Endothelial cell of umbilical vein (primary cell): ENCODE measurements around the gene ATOSA. TPM values are rescaled to one million over a fixed set of nuclear protein-coding genes. Genes with fewer than 3 reads are reported as not detected.

Experiments
- BruUV-seq: library from RNA; stranded (reverse); fragments of 400-500 nt; replicated peaks from 2 replicates; lab custom pipeline; 2021; lab: Mats Ljungman, UMichigan
- CTCF ChIA-PET: fragments of 300-600, 350-600 bp; sonication (Branson Sonifier 250); formaldehyde crosslinking; loops from one replicate; lab custom pipeline; 2021; ENCODE audit warnings: antibody characterized with exemption, inconsistent platforms; lab: Charles Lee
- POLR2A ChIA-PET: fragments of 300-600, 350-600 bp; sonication (Branson Sonifier 250); formaldehyde crosslinking; loops from one replicate; lab custom pipeline; 2021; ENCODE audit warnings: antibody characterized with exemption, inconsistent platforms; lab: Charles Lee
- DNase-seq: peaks from one replicate; pipeline ENCODE4 v3.0.0-alpha.2; 2011; ENCODE audit warnings: low read depth, low spot score
- FAIRE-seq: peaks from 2 replicates; lab custom pipeline; 2011; peaks lifted over from hg19 to GRCh38; lab: Jason Lieb, UNC
- H2AFZ ChIP-seq: 2 replicates; pipeline ENCODE4 v1.6.0; 2012; ENCODE audit warnings: low read depth, low read length, control low read depth, inconsistent platforms
- H3K27ac ChIP-seq: 2 replicates; pipeline ENCODE4 v1.5.1; 2011; ENCODE audit warnings: low read depth, mild to moderate bottlenecking, control low read depth, low read length, moderate library complexity; ENCODE audit not compliant: insufficient read depth
- H3K27me3 ChIP-seq, 2 experiments: 2 replicates each; pipeline versions ENCODE4 v1.6.0 to v1.6.1; 2011; ENCODE audit warnings: low read length in 2 of 2, mixed read lengths in 1 of 2; ENCODE audit not compliant: control insufficient read depth in 2 of 2, insufficient read depth in 2 of 2
- H3K36me3 ChIP-seq, 2 experiments: 2 replicates in 1 of 2; 3 replicates in 1 of 2; pipeline ENCODE4 v1.5.1; 2011; ENCODE audit warnings: low read length in 2 of 2, mild to moderate bottlenecking in 1 of 2, moderate library complexity in 1 of 2; ENCODE audit not compliant: control insufficient read depth in 2 of 2, insufficient read depth in 2 of 2; ENCODE audit errors: extremely low read depth in 1 of 2
- H3K4me1 ChIP-seq: 3 replicates; pipeline ENCODE4 v1.5.1; 2011; ENCODE audit warnings: mild to moderate bottlenecking, low read length; ENCODE audit not compliant: control insufficient read depth, insufficient read depth; ENCODE audit errors: extremely low read depth
- H3K4me2 ChIP-seq: 2 replicates; pipeline ENCODE4 v1.6.1; 2011; ENCODE audit warnings: low read length, control low read depth, mixed read lengths; ENCODE audit not compliant: insufficient read depth
- H3K4me3 ChIP-seq, 3 experiments: fragments of 200-600 bp in 1 of 3; sonication (generic), shearing (Covaris generic) in 1 of 3; replicated peaks in 1 of 3; 2 replicates each; pipeline ENCODE4 v1.5.1; 2011 to 2016; ENCODE audit warnings: control low read depth in 3 of 3, low read length in 3 of 3, mild to moderate bottlenecking in 2 of 3, inconsistent platforms in 1 of 3, low read depth in 1 of 3, moderate library complexity in 1 of 3; ENCODE audit not compliant: insufficient read depth in 1 of 3
- H3K79me2 ChIP-seq: 2 replicates; pipeline ENCODE4 v1.6.0; 2012; ENCODE audit warnings: low read length, inconsistent platforms; ENCODE audit not compliant: control insufficient read depth, insufficient read depth
- H3K9ac ChIP-seq: replicated peaks from 2 replicates; pipeline ENCODE3; 2011; ENCODE audit warnings: low read length, control low read depth; ENCODE audit not compliant: insufficient read depth; ENCODE audit errors: extremely low read depth
- H3K9me1 ChIP-seq: replicated peaks from 3 replicates; pipeline ENCODE4 v1.6.0; 2011; ENCODE audit warnings: mild to moderate bottlenecking, low read length; ENCODE audit not compliant: control insufficient read depth, insufficient read depth; ENCODE audit errors: extremely low read depth
- H3K9me3 ChIP-seq: replicated peaks from 2 replicates; pipeline ENCODE4 v1.5.1; 2012; ENCODE audit warnings: low read length, inconsistent platforms; ENCODE audit not compliant: control insufficient read depth, insufficient read depth
- H4K20me1 ChIP-seq: replicated peaks from 2 replicates; pipeline ENCODE3; 2011; ENCODE audit warnings: mild to moderate bottlenecking, low read length; ENCODE audit not compliant: control insufficient read depth, insufficient read depth; ENCODE audit errors: extremely low read depth
- EZH2 ChIP-seq: IDR thresholded peaks from 2 replicates; pipeline ENCODE4 v1.6.1; 2012; ENCODE audit warnings: borderline replicate concordance, low read depth, mild to moderate bottlenecking, moderate library complexity, low read length, inconsistent platforms; ENCODE audit not compliant: severe bottlenecking
- FOS ChIP-seq: IDR thresholded peaks from 2 replicates; pipeline ENCODE4 v1.6.1; 2011; ENCODE audit warnings: mild to moderate bottlenecking, low read length, moderate library complexity, borderline replicate concordance; ENCODE audit not compliant: insufficient read depth
- GATA2 ChIP-seq: IDR thresholded peaks from 2 replicates; pipeline ENCODE4 v1.7.0; 2011; ENCODE audit warnings: low read depth, mild to moderate bottlenecking, moderate library complexity, mixed read lengths, low read length; ENCODE audit not compliant: insufficient read length, insufficient read depth
- JUN ChIP-seq: IDR thresholded peaks from 2 replicates; pipeline ENCODE4 v1.6.1; 2011; ENCODE audit warnings: borderline replicate concordance, low read depth; ENCODE audit not compliant: insufficient read length, insufficient read depth
- MYC ChIP-seq: IDR thresholded peaks from one replicate; pipeline ENCODE4 v1.6.1; 2011; ENCODE audit warnings: mild to moderate bottlenecking, low read depth, low read length
- POLR2A ChIP-seq: IDR thresholded peaks from 2 replicates; pipeline ENCODE4 v1.6.1; 2012; ENCODE audit warnings: low read depth, mild to moderate bottlenecking, control low read depth, low read length
- POLR2AphosphoS5 ChIP-seq: IDR thresholded peaks from 2 replicates; pipeline ENCODE4 v1.6.1; 2012; ENCODE audit warnings: low read depth, mild to moderate bottlenecking, control low read depth, low read length, moderate library complexity; ENCODE audit not compliant: insufficient read depth
- dilution Hi-C: fragments of 300-500 bp; cut with MboI; formaldehyde crosslinking; loops from one replicate; pipeline ENCODE4 v1.15.0; 2019; ENCODE audit warnings: low sequenced_read_pairs; ENCODE audit not compliant: extremely low pct_ligation_motif_present
- intact Hi-C: fragments of 100-400 bp; cut with micrococcal nuclease; formaldehyde crosslinking; loops from one replicate; pipeline ENCODE4 v1.10.0; 2022
- polyA plus RNA-seq, 4 experiments: library from polyadenylated mRNA; depleted of rRNA in 3 of 4; stranded (reverse) in 3 of 4; unstranded in 1 of 4; fragments of >200 nt; gene quantifications; 2 replicates each; pipeline versions ENCODE4 v1.2.1 to v1.2.3, GENCODE V29; 2011 to 2012; ENCODE audit warnings: missing spikeins in 1 of 4
- total RNA-seq: library from RNA; stranded (reverse); gene quantifications from 2 replicates; pipeline ENCODE4 v1.2.3, GENCODE V29; 2021
- TF ChIP-seq, protein P1 (sequence below): IDR thresholded peaks from 2 replicates; pipeline ENCODE4 v1.6.1; 2011; ENCODE audit not compliant: insufficient read depth, insufficient read length
- TF ChIP-seq, protein P2 (sequence below), 2 donors: IDR thresholded peaks; 1 replicate in 1 of 2; 2 replicates in 1 of 2; pipeline ENCODE4 v1.5.1; 2011; ENCODE audit warnings: low read length in 2 of 2, mild to moderate bottlenecking in 2 of 2, moderate library complexity in 2 of 2, control low read depth in 1 of 2, inconsistent platforms in 1 of 2, low read depth in 1 of 2; ENCODE audit not compliant: insufficient read depth in 1 of 2; ENCODE audit errors: extremely low read depth in 1 of 2

ATOSA gene
- total and polyA plus RNA-seq, 2 donors (not counting 3 experiments of a cell fraction or from before 2014, with no cell fraction given), result 19.4 to 41.1 TPM

DNA sequence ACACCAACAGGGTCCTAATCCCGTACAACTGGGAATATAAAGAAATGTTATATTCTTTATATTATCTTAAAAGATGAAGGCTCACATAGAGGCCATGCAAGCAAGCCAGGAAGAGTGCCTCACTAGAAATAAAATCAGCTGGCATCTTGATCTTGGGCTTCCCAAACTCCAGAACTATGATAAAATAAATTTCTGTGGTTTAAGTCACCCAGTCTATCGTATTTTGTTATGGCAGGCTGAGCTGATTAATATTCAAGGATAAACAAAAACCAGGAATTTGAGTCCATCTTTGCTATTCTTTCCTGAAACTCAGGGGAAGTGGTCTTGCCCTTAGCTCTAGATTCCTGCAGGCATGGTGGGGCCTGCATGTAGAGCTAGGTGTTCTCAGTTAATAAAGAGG lies 42.7 kb downstream of the ATOSA start:
- dilution Hi-C loops, result no loop called here
- Histone ChIP-seq H3K9ac (no peak overlapping the region), H2AFZ (no peak overlapping the region), H3K4me3 (no peak overlapping the region), H3K9me3 (no peaks in the 10 kb centered on the region), H3K36me3 (peaks cover 0 to 2% of the 10 kb centered on the region in 2 experiments), H3K27ac (no peak overlapping the region), H3K4me1 (no peaks in the 10 kb centered on the region), H3K79me2 (no peaks in the 10 kb centered on the region), H3K4me2 (no peak overlapping the region), H3K27me3 (no peaks in the 10 kb centered on the region), H4K20me1 (no peaks in the 10 kb centered on the region), H3K9me1 (no peaks in the 10 kb centered on the region)
- ChIA-PET CTCF (no interaction called here), POLR2A (no interaction called here)
- FAIRE-seq (no peak), DNase-seq (no peak)
- intact Hi-C loops, result no loop called here
- TF ChIP-seq FOS (no peak), JUN (no peak), GATA2 (no peak)
- TF ChIP-seq, protein P1, sequence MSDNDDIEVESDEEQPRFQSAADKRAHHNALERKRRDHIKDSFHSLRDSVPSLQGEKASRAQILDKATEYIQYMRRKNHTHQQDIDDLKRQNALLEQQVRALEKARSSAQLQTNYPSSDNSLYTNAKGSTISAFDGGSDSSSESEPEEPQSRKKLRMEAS, result no peak
- BruUV-seq, result no TSS peak

DNA sequence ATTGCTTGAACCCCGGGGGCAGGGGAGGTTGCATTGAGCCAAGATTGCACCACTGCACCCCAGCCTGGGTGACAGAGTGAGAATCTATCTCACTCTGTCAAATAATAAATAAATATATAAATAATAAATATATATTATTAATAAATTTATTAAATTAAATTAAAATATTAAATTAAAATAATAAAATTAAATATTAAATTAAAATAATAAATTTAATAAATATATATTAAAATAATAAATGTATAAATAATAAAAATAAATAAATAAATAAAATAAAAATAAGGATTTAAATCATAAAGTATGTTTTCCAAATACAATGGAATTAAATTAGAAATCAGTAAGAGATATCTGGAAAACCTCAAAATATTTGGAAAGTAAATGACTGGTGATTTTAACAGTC lies 43.3 kb downstream of the ATOSA start:
- H3K4me3 ChIP-seq, result no peak overlapping the region
- no peaks in the 10 kb centered on the region for H4K20me1 ChIP-seq
- no peaks in the 10 kb centered on the region for H3K9me1 ChIP-seq
- H2AFZ ChIP-seq, result no peak overlapping the region
- no peak overlapping the region for H3K4me2 ChIP-seq
- H3K9me3 ChIP-seq, result no peaks in the 10 kb centered on the region
- no peaks in the 10 kb centered on the region for H3K27me3 ChIP-seq
- dilution Hi-C loops (no loop called here), intact Hi-C loops (no loop called here)
- H3K27ac ChIP-seq, result no peak overlapping the region
- H3K9ac ChIP-seq, result no peak overlapping the region
- DNase-seq, result no peak
- ChIA-PET POLR2A (no interaction called here), CTCF (interaction anchor here (1.5 kb wide), 1 partner anchor 10 kb away, joined by 5 read pairs; no protein-coding TSS in a partner anchor)
- FAIRE-seq, result no peak
- peaks cover 1 to 2% of the 10 kb centered on the region in 2 experiments for H3K36me3 ChIP-seq
- BruUV-seq, result no TSS peak
- TF ChIP-seq, protein P2, sequence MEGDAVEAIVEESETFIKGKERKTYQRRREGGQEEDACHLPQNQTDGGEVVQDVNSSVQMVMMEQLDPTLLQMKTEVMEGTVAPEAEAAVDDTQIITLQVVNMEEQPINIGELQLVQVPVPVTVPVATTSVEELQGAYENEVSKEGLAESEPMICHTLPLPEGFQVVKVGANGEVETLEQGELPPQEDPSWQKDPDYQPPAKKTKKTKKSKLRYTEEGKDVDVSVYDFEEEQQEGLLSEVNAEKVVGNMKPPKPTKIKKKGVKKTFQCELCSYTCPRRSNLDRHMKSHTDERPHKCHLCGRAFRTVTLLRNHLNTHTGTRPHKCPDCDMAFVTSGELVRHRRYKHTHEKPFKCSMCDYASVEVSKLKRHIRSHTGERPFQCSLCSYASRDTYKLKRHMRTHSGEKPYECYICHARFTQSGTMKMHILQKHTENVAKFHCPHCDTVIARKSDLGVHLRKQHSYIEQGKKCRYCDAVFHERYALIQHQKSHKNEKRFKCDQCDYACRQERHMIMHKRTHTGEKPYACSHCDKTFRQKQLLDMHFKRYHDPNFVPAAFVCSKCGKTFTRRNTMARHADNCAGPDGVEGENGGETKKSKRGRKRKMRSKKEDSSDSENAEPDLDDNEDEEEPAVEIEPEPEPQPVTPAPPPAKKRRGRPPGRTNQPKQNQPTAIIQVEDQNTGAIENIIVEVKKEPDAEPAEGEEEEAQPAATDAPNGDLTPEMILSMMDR (IDR thresholded peaks at IDR 0.05; ENCODE audit: extremely low read depth in 1 of 2, insufficient read depth in 1 of 2, low read depth in 1 of 2, low read length in 2 of 2), result no peak
- TF ChIP-seq POLR2AphosphoS5 (no peak), POLR2A (no peak), FOS (no peak), MYC (no peak), GATA2 (no peak), EZH2 (no peak), JUN (no peak)
- TF ChIP-seq, protein P1, result no peak
- no peaks in the 10 kb centered on the region for H3K79me2 ChIP-seq
- H3K4me1 ChIP-seq, result no peaks in the 10 kb centered on the region
